SK-N-SH (cell line): Measurements from ENCODE around the gene CNRIP1. TPM values are rescaled to one million over a fixed set of nuclear protein-coding genes. Genes with fewer than 3 reads are reported as not detected.

Source experiments
- CTCF ChIA-PET: fragments of 300-600, 350-600 bp; formaldehyde crosslinking; extraction: SDS; loops from one replicate; lab custom pipeline; 2021; lab: Yijun Ruan, JAX
- POLR2A ChIA-PET: fragments of 350-600 bp; sonication (Branson Sonifier 250); formaldehyde crosslinking; extraction: SDS; loops from one replicate; lab custom pipeline; 2020; ENCODE audit warnings: antibody characterized with exemption, inconsistent platforms; lab: Yijun Ruan, JAX
- DNase-seq: peaks from one replicate; pipeline ENCODE4 v3.0.0; 2012
- H2AFZ ChIP-seq: fragments of 200-600 bp; sonication (generic); 2 replicates; pipeline ENCODE4 v1.8.1; 2016; ENCODE audit warnings: antibody characterized with exemption, mild to moderate bottlenecking, low read depth
- H3F3A ChIP-seq: fragments of 200-600 bp; sonication (generic); replicated peaks from 2 replicates; pipeline ENCODE3; 2016; ENCODE audit warnings: antibody characterized with exemption, mild to moderate bottlenecking; ENCODE audit not compliant: insufficient read depth
- H3K27ac ChIP-seq, 2 experiments: fragments of 200-500 bp in 1 of 2; fragments of 200-600 bp in 1 of 2; sonication (Bioruptor generic) in 1 of 2; sonication (generic), shearing (Covaris generic) in 1 of 2; 2 replicates each; pipeline versions ENCODE4 v1.5.1 to v1.6.1; 2014 to 2016; ENCODE audit warnings: low read depth in 2 of 2, inconsistent platforms in 1 of 2, low read length in 1 of 2, mild to moderate bottlenecking in 1 of 2, mixed read lengths in 1 of 2
- H3K27me3 ChIP-seq: fragments of 200-600 bp; sonication (generic), shearing (Covaris generic); 2 replicates; pipeline ENCODE4 v1.6.1; 2016; ENCODE audit warnings: mixed run types; ENCODE audit not compliant: insufficient read depth
- H3K36me3 ChIP-seq, 2 experiments: fragments of 200-500 bp in 1 of 2; fragments of 200-600 bp in 1 of 2; sonication (Bioruptor generic) in 1 of 2; sonication (generic) in 1 of 2; replicated peaks in 1 of 2; 2 replicates each; pipeline versions ENCODE3 to v1.5.1; 2014 to 2016; ENCODE audit warnings: low read length in 1 of 2, mild to moderate bottlenecking in 1 of 2; ENCODE audit not compliant: insufficient read depth in 2 of 2, control insufficient read depth in 1 of 2
- H3K4me1 ChIP-seq, 2 experiments: fragments of 200-500 bp in 1 of 2; fragments of 200-600 bp in 1 of 2; sonication (Bioruptor generic) in 1 of 2; sonication (generic), shearing (Covaris generic) in 1 of 2; 2 replicates each; pipeline versions ENCODE4 v1.5.1 to v1.6.1; 2014 to 2016; ENCODE audit warnings: low read depth in 1 of 2, low read length in 1 of 2, mixed run types in 1 of 2; ENCODE audit not compliant: insufficient read depth in 2 of 2, control insufficient read depth in 1 of 2
- H3K4me2 ChIP-seq: fragments of 200-600 bp; sonication (generic), shearing (Covaris generic); 2 replicates; pipeline ENCODE4 v1.6.1; 2017; ENCODE audit warnings: mixed run types
- H3K4me3 ChIP-seq, 2 experiments: fragments of 200-500 bp in 1 of 2; fragments of 200-600 bp in 1 of 2; sonication (Bioruptor generic) in 1 of 2; sonication (generic), shearing (Covaris generic) in 1 of 2; 2 replicates each; pipeline versions ENCODE4 v1.5.1 to v1.8.1; 2014 to 2016; ENCODE audit warnings: low read depth in 2 of 2, inconsistent platforms in 1 of 2, low read length in 1 of 2, mild to moderate bottlenecking in 1 of 2, mixed read lengths in 1 of 2, moderate library complexity in 1 of 2
- H3K79me2 ChIP-seq: fragments of 200-600 bp; sonication (generic); 2 replicates; pipeline ENCODE4 v1.8.1; 2017; ENCODE audit warnings: mild to moderate bottlenecking; ENCODE audit not compliant: insufficient read depth
- H3K9ac ChIP-seq: fragments of 200-600 bp; sonication (generic); 2 replicates; pipeline ENCODE4 v1.6.1; 2017; ENCODE audit warnings: mixed run types
- H3K9me2 ChIP-seq: fragments of 200-600 bp; sonication (generic); 2 replicates; pipeline ENCODE4 v1.6.1; 2017; ENCODE audit warnings: mixed run types
- H3K9me3 ChIP-seq: fragments of 200-600 bp; sonication (generic); 2 replicates; pipeline ENCODE4 v1.6.1; 2017; ENCODE audit warnings: mixed run types, mild to moderate bottlenecking, moderate library complexity
- H4K20me1 ChIP-seq: fragments of 200-600 bp; sonication (generic); 2 replicates; pipeline ENCODE4 v1.6.1; 2017; ENCODE audit warnings: mild to moderate bottlenecking, mixed run types; ENCODE audit not compliant: insufficient read depth
- CHD2 ChIP-seq: fragments of 150-350 bp; IDR thresholded peaks from 2 replicates; pipeline ENCODE4 v1.6.1; 2018; ENCODE audit warnings: low read length; ENCODE audit not compliant: partially characterized antibody
- EP300 ChIP-seq, 2 experiments: IDR thresholded peaks; 2 replicates each; pipeline versions ENCODE4 v1.4.0 to v1.6.1; 2012; ENCODE audit warnings: borderline replicate concordance in 1 of 2, low read depth in 1 of 2, low read length in 1 of 2
- FOXJ3 ChIP-seq: sonication (generic); formaldehyde crosslinking; IDR thresholded peaks from 2 replicates; pipeline ENCODE4 v1.5.1; 2020; ENCODE audit warnings: mild to moderate bottlenecking, missing genetic modification reagents
- FOXM1 ChIP-seq: IDR thresholded peaks from 2 replicates; pipeline ENCODE4 v1.4.0; 2012; ENCODE audit warnings: low read depth, mild to moderate bottlenecking
- GABPA ChIP-seq: IDR thresholded peaks from 2 replicates; pipeline ENCODE4 v1.4.0; 2012; ENCODE audit warnings: low read depth, mild to moderate bottlenecking
- MAX ChIP-seq: IDR thresholded peaks from 2 replicates; pipeline ENCODE4 v1.4.0; 2012; ENCODE audit warnings: low read depth
- MEF2A ChIP-seq: IDR thresholded peaks from 2 replicates; pipeline ENCODE4 v1.4.0; 2012; ENCODE audit warnings: low read depth, borderline replicate concordance
- NRF1 ChIP-seq: IDR thresholded peaks from 2 replicates; pipeline ENCODE4 v1.6.1; 2012; ENCODE audit warnings: low read depth, mild to moderate bottlenecking, low read length
- RCOR1 ChIP-seq: fragments of 150-350 bp; IDR thresholded peaks from 2 replicates; pipeline ENCODE4 v1.6.1; 2017; ENCODE audit warnings: antibody characterized with exemption, low read length
- REST ChIP-seq: IDR thresholded peaks from 2 replicates; pipeline ENCODE4 v1.6.1; 2012; ENCODE audit warnings: mild to moderate bottlenecking, low read depth, low read length, moderate library complexity
- RFX5 ChIP-seq: IDR thresholded peaks from 2 replicates; pipeline ENCODE4 v1.6.1; 2012; ENCODE audit warnings: mild to moderate bottlenecking, improper control_type of control experiment, low read length
- SIN3A ChIP-seq: IDR thresholded peaks from 2 replicates; pipeline ENCODE4 v1.6.1; 2012; ENCODE audit warnings: low read depth, mild to moderate bottlenecking, low read length, moderate library complexity, borderline replicate concordance
- SMC3 ChIP-seq: IDR thresholded peaks from 2 replicates; pipeline ENCODE4 v1.6.1; 2012; ENCODE audit warnings: low read depth, low read length, improper control_type of control experiment
- TAF1 ChIP-seq: IDR thresholded peaks from 2 replicates; pipeline ENCODE4 v1.6.1; 2012; ENCODE audit warnings: low read depth, mild to moderate bottlenecking, low read length, moderate library complexity, borderline replicate concordance
- TEAD4 ChIP-seq: IDR thresholded peaks from 2 replicates; pipeline ENCODE4 v1.4.0; 2012; ENCODE audit warnings: mild to moderate bottlenecking, borderline replicate concordance; ENCODE audit not compliant: insufficient read depth
- YY1 ChIP-seq: IDR thresholded peaks from 2 replicates; pipeline ENCODE4 v1.4.0; 2012; ENCODE audit warnings: low read depth, mild to moderate bottlenecking
- WGBS: methylation state at CpG from one replicate; pipeline ENCODE4 v1.1.6; 2017; ENCODE audit warnings: low lambda C conversion rate; 5-methylcytosine and 5-hydroxymethylcytosine counted together
- polyA plus RNA-seq, 3 experiments: library from polyadenylated mRNA; depleted of rRNA; stranded (reverse); fragments of >200 nt; gene quantifications; 2 replicates each; pipeline ENCODE4 v1.2.3, GENCODE V29; 2012
- TF ChIP-seq, protein P1 (sequence below): fragments of 200-600 bp; sonication (generic); IDR thresholded peaks from 2 replicates; pipeline ENCODE4 v1.6.1; 2017; ENCODE audit warnings: antibody characterized with exemption, mild to moderate bottlenecking, moderate library complexity

Gene CNRIP1
- polyA plus RNA-seq, 1 of the 3 experiments (the other 2 are of a cell fraction) = 55.5 TPM

- POLR2A ChIA-PET = no interaction called here
Observed at GRCh38 chr2:68263632-68264031, 56.1 kb downstream of the CNRIP1 start.

More at GRCh38 chr2:68263632-68264031, 56.1 kb downstream of the CNRIP1 start:
- Histone ChIP-seq H3K36me3 (peaks cover 0 to 2% of the 10 kb centered on the region in 2 experiments), H3F3A (peaks cover 10% of the 10 kb centered on the region), H3K4me1 (peaks cover 0 to 9% of the 10 kb centered on the region in 2 experiments; a peak in 2 of 4 replicates), H3K9me2 (no peaks in the 10 kb centered on the region), H3K4me3 (no peak overlapping the region), H4K20me1 (no peaks in the 10 kb centered on the region), H3K27me3 (no peaks in the 10 kb centered on the region), H2AFZ (no peak overlapping the region), H3K9ac (no peak overlapping the region), H3K4me2 (no peak overlapping the region), H3K79me2 (no peaks in the 10 kb centered on the region), H3K9me3 (no peaks in the 10 kb centered on the region), H3K27ac (no peak overlapping the region)
- TF ChIP-seq YY1 (no peak), FOXJ3 (CRISPR knock-in tag) (no peak), SIN3A (no peak), MEF2A (no peak), FOXM1 (no peak), RCOR1 (no peak), GABPA (no peak), MAX (no peak), SMC3 (no peak), TEAD4 (no peak), EP300 (IDR thresholded peaks at IDR 0.05; ENCODE audit: borderline replicate concordance in 1 of 2, low read depth in 1 of 2, low read length in 1 of 2) (no peak), TAF1 (no peak), RFX5 (no peak), REST (no peak), CHD2 (no peak), NRF1 (no peak)
- TF ChIP-seq, protein P1, sequence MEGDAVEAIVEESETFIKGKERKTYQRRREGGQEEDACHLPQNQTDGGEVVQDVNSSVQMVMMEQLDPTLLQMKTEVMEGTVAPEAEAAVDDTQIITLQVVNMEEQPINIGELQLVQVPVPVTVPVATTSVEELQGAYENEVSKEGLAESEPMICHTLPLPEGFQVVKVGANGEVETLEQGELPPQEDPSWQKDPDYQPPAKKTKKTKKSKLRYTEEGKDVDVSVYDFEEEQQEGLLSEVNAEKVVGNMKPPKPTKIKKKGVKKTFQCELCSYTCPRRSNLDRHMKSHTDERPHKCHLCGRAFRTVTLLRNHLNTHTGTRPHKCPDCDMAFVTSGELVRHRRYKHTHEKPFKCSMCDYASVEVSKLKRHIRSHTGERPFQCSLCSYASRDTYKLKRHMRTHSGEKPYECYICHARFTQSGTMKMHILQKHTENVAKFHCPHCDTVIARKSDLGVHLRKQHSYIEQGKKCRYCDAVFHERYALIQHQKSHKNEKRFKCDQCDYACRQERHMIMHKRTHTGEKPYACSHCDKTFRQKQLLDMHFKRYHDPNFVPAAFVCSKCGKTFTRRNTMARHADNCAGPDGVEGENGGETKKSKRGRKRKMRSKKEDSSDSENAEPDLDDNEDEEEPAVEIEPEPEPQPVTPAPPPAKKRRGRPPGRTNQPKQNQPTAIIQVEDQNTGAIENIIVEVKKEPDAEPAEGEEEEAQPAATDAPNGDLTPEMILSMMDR = no peak
- WGBS = 94% methylated on average over 2 of the region's 2 CpGs
- DNase-seq = no peak
- CTCF ChIA-PET = no interaction called here
